Measurements from ENCODE around the gene STK32B. TPM values are rescaled to one million over a fixed set of nuclear protein-coding genes. Genes with fewer than 3 reads are reported as not detected.

Gene STK32B
- total RNA-seq, 2 experiments from 2014 or later, result not detected

DNA sequence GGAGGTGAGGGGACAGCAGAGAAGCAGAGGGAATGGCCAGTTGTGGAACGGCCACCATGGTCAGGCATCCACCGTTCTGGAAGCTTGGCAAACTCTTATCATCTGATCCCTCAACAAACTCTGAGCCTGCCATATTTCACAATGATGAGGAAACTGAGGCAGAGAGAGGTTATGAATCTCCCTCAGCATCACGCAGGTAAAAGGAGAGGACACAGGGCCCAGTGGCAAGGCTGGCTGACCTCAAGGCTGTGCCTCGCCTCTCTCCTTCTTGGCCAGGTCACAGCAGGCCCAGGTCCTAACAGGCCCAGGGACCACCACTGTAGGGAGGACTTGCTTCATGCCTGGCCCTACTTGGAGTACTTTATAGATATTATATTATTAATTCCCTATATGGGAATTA is 414.2 kb downstream of the STK32B start:
- Mint-ChIP-seq H3K27me3 (no peaks in the 10 kb centered on the region), H3K36me3 (ENCODE audit: low read depth) (no peaks in the 10 kb centered on the region), H3K4me1 (ENCODE audit: low read depth) (no peaks in the 10 kb centered on the region), H3K27ac (no peak overlapping the region), H3K4me3 (no peak overlapping the region), H3K9me3 (no peaks in the 10 kb centered on the region)
- ChIA-PET CTCF (no interaction called here), POLR2A (no interaction called here)
- TF ChIP-seq, protein P1, sequence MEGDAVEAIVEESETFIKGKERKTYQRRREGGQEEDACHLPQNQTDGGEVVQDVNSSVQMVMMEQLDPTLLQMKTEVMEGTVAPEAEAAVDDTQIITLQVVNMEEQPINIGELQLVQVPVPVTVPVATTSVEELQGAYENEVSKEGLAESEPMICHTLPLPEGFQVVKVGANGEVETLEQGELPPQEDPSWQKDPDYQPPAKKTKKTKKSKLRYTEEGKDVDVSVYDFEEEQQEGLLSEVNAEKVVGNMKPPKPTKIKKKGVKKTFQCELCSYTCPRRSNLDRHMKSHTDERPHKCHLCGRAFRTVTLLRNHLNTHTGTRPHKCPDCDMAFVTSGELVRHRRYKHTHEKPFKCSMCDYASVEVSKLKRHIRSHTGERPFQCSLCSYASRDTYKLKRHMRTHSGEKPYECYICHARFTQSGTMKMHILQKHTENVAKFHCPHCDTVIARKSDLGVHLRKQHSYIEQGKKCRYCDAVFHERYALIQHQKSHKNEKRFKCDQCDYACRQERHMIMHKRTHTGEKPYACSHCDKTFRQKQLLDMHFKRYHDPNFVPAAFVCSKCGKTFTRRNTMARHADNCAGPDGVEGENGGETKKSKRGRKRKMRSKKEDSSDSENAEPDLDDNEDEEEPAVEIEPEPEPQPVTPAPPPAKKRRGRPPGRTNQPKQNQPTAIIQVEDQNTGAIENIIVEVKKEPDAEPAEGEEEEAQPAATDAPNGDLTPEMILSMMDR (IDR thresholded peaks at IDR 0.05), result no peak
- ATAC-seq, result no peak
- intact Hi-C loops (cut with micrococcal nuclease), result no loop called here
- no peak for DNase-seq

DNA sequence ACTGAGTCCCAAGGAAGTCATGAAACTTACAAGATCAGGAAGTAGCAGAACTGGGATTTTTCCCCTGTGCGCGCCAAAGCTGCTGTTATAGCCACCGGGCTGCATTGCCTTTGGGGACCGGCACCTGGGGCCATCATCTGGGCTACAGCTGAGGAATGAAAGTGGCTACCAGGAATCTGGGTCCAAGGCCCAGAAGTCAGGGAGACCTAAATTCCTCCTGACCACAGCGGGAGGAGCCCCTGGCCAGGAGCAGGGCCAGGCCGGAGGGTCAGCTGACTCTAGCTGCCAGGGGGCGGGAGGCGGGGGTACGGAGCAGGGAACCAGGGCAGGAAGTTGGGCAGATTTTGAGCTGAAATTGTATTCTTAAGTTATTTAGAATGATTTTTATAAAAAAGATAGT is 414.7 kb downstream of the STK32B start:
- ChIA-PET POLR2A (no interaction called here), CTCF (no interaction called here)
- intact Hi-C loops (cut with micrococcal nuclease), result no loop called here
- DNase-seq (no peak), ATAC-seq (no peak)
- H3K9me3 Mint-ChIP-seq, result no peaks in the 10 kb centered on the region
- no peak overlapping the region for H3K4me3 Mint-ChIP-seq
- no peaks in the 10 kb centered on the region for H3K36me3 Mint-ChIP-seq (ENCODE audit: low read depth)
- H3K27me3 Mint-ChIP-seq, result no peaks in the 10 kb centered on the region
- no peaks in the 10 kb centered on the region for H3K4me1 Mint-ChIP-seq (ENCODE audit: low read depth)
- TF ChIP-seq, protein P1 (IDR thresholded peaks at IDR 0.05), result no peak
- no peak overlapping the region for H3K27ac Mint-ChIP-seq

DNA sequence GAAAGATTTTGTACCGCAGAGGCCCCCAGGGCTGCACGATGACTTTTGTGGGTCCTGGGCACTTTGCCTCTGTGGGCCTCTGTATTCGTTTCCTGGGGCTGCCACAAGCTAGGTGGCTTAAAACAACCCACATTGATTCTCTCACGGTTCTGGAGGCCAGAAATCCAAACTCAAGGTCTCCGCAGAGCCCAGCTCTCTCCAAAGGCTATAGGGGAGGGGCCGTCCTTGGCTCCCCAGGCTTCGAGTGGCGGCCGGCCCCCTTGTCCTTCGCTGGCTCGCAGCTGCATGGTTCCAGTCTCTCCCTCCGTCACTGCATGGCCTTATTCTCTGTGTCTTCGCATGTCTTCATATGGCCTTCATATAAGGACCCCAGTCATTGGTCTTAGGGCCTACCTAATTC is 415.8 kb downstream of the STK32B start:
- DNase-seq (no peak), ATAC-seq (no peak)
- Mint-ChIP-seq H3K36me3 (ENCODE audit: low read depth) (no peaks in the 10 kb centered on the region), H3K4me1 (ENCODE audit: low read depth) (no peaks in the 10 kb centered on the region), H3K4me3 (no peak overlapping the region), H3K27ac (no peak overlapping the region), H3K27me3 (no peaks in the 10 kb centered on the region), H3K9me3 (no peaks in the 10 kb centered on the region)
- TF ChIP-seq, protein P1 (IDR thresholded peaks at IDR 0.05), result no peak
- intact Hi-C loops (cut with micrococcal nuclease), result no loop called here
- POLR2A ChIA-PET, result no interaction called here
- CTCF ChIA-PET, result no interaction called here

DNA sequence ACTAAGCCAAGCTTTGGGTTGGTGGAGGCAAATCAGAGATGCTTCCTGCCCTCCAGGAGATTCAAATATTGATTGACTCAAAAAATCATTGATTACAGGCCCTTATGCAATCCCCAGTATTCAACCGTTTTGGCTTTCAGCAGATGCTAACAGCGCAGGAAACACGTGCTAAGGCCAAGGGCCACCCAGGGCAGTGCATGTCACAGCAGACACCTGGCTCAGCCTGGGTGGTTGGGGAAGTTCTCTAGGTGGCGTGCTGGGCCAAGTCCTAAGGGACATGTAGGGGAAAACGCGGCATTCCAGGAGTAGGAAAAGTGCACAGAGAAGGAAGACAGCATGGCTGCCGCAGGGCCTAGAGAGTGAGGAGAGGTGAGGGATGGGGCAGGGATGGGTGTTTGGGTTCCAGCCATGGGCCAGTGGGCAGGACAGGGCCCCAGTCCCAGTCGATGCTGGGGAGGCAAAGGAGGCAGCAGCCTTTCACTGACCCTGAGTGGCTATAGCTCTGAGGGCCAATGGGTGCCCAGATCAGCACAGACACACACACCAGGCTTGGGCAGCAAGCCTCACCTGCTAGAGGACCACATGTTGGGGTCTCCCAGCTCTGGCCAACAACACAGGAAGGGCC is 418.0 kb downstream of the STK32B start:
- ATAC-seq, result no peak
- no peak for DNase-seq
- POLR2A ChIA-PET, result no interaction called here

DNA sequence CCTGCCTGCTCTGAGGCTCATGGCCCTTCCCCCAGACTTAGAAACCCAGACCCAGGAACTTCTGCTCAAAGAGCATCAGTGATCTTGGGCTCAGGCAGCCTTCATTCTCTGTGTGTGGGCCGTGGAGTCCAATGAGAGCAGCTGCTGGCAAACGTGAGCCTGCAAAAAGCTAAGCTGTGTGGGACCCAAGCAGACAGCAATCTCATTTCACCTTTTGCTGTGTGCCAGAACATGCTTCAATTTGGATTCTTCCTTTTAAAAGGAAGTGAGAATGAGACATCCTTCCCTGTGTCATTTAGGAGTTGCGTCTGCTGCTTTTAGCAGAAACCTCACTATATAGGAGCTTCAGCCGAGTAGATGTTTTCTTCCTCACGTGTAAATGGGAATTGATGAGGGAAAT is 418.6 kb downstream of the STK32B start:
- ChIA-PET CTCF (no interaction called here), POLR2A (no interaction called here)
- H3K4me3 Mint-ChIP-seq, result no peak overlapping the region
- ATAC-seq (no peak), DNase-seq (no peak)
- H3K36me3 Mint-ChIP-seq (ENCODE audit: low read depth), result no peaks in the 10 kb centered on the region
- TF ChIP-seq, protein P1 (IDR thresholded peaks at IDR 0.05), result no peak
- intact Hi-C loops (cut with micrococcal nuclease), result no loop called here
- no peaks in the 10 kb centered on the region for H3K9me3 Mint-ChIP-seq
- no peak overlapping the region for H3K27ac Mint-ChIP-seq
- H3K27me3 Mint-ChIP-seq, result no peaks in the 10 kb centered on the region
- no peaks in the 10 kb centered on the region for H3K4me1 Mint-ChIP-seq (ENCODE audit: low read depth)

More for the DNA sequence above, 418.0 kb downstream of the STK32B start:
- intact Hi-C loops (cut with micrococcal nuclease), result no loop called here
- TF ChIP-seq, protein P1 (IDR thresholded peaks at IDR 0.05), result no peak
- CTCF ChIA-PET, result no interaction called here
- no peaks in the 10 kb centered on the region for H3K9me3 Mint-ChIP-seq
- no peaks in the 10 kb centered on the region for H3K4me1 Mint-ChIP-seq (ENCODE audit: low read depth)
- H3K4me3 Mint-ChIP-seq, result no peak overlapping the region
- no peaks in the 10 kb centered on the region for H3K27me3 Mint-ChIP-seq
- no peaks in the 10 kb centered on the region for H3K36me3 Mint-ChIP-seq (ENCODE audit: low read depth)
- no peak overlapping the region for H3K27ac Mint-ChIP-seq

Measured in activated CD8-positive, alpha-beta T cell treated with anti-CD3 and anti-CD28 coated beads for 36 hours (primary cell).